ENCODE measurements around the gene LRRC8A.
A peak's percentile ranks its signal among the peaks of the same experiment; 100 is the strongest.
"Not testable (repeated sequence)": the region's sequence is repeated elsewhere in the genome, so short reads cannot be mapped to it uniquely, and the experiment has no call there.

Gene LRRC8A

DNA sequence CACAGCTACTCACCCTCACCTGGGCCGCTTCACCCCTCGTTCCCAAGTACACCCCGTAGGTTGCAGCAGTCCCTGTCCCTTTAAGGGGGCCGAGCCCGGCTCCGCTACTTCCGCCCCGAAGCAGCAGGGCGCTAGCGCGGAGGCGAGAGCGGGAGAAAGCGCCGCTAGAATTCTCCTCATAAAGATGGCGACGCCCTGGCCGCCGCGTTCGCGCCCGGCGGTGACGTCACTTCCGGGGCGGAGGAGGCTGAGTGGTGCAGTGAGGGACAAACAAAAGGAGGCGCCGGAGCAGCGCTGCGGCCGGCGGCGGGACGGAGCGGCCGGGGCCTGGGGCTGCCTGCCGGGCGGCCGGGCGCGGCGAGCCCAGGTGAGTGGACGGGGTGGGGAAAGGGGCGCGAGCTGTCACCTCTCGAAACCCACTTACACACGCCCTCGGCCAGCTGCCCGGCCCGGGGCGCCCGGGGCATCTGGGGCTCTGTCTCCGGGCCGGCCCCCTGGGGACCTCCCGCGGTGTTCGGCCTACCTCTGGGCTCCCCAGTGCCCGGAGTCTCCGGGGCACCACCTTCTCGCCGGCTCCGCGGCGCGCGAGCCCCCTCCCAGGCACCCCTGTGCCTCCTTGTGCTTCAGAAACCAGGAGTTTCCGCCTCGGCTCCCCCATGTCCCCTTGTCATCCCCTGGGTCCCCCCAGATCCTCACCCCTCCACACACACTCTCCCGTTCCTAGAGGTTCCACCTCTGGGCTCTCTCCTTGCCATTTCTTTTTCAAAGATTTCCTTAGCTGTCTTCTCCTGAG lies at the start of gene LRRC8A, which contains the start of gene KYAT1:
LRRC8A (plus strand) TSS at position 250 of the 793 bp plus-strand sequence. CDS start 25,032 bp downstream, outside the sequence.
KYAT1 (minus strand) TSS at position 67 of the 793 bp plus-strand sequence. CDS start 36,545 bp downstream, outside the sequence.
- H3K27me3 ChIP-seq (ENCODE audit: insufficient read depth, low read length): no peaks in the 10 kb centered on the region
- H3K9ac ChIP-seq (ENCODE audit: low read depth, low read length): peak within 1 kb of the TSS; percentile 96
- peak within 1 kb of the TSS; percentile 91 for H3K4me3 ChIP-seq (ENCODE audit: low read length)
- H3K4me1 ChIP-seq (ENCODE audit: insufficient read depth, low read length): peaks cover 12% of the 10 kb centered on the region; the same call in 1 of the 2 replicates
- H3K36me3 ChIP-seq (ENCODE audit: insufficient read depth, low read depth, low read length): peaks cover 32% of the 10 kb centered on the region
- H3K9me3 ChIP-seq (ENCODE audit: insufficient read depth, low read depth, low read length): no peaks in the 10 kb centered on the region
- H3K27ac ChIP-seq (ENCODE audit: low read length): peak within 1 kb of the TSS; percentile 62

DNA sequence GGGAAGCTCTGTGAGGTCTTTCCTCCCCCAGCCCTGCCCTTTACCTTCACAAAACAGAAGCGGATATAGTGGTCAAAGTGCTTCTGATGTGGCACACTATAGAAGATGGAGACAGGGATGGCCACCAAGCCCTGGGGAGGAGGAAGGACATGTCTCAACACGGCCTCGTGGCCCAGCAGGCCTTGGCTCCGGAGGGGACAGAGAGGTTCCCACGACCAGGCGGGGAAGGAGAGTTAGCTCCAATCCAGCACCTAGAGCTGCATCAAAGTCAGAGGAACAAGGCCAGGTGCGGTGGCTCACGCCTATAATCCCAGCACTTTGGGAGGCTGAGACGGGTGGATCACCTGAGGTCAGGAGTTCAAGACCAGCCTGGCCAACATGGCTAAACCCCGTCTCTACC lies 48.2 kb upstream of the LRRC8A start:
- no peaks in the 10 kb centered on the region for H3K27me3 ChIP-seq (ENCODE audit: insufficient read depth, low read length)
- 0 out of 2 replicates have a peak, but pooled peaks cover under 1% of the 10 kb centered on the region for H3K4me1 ChIP-seq (ENCODE audit: insufficient read depth, low read length)
- peaks cover 34% of the 10 kb centered on the region; the same call in 1 of the 2 replicates for H3K36me3 ChIP-seq (ENCODE audit: insufficient read depth, low read depth, low read length)
- H3K9ac ChIP-seq (ENCODE audit: low read depth, low read length): no peak overlapping the region
- H3K27ac ChIP-seq (ENCODE audit: low read length): no peak overlapping the region
- H3K4me3 ChIP-seq (ENCODE audit: low read length): no peak overlapping the region
- H3K9me3 ChIP-seq (ENCODE audit: insufficient read depth, low read depth, low read length): no peaks in the 10 kb centered on the region

DNA sequence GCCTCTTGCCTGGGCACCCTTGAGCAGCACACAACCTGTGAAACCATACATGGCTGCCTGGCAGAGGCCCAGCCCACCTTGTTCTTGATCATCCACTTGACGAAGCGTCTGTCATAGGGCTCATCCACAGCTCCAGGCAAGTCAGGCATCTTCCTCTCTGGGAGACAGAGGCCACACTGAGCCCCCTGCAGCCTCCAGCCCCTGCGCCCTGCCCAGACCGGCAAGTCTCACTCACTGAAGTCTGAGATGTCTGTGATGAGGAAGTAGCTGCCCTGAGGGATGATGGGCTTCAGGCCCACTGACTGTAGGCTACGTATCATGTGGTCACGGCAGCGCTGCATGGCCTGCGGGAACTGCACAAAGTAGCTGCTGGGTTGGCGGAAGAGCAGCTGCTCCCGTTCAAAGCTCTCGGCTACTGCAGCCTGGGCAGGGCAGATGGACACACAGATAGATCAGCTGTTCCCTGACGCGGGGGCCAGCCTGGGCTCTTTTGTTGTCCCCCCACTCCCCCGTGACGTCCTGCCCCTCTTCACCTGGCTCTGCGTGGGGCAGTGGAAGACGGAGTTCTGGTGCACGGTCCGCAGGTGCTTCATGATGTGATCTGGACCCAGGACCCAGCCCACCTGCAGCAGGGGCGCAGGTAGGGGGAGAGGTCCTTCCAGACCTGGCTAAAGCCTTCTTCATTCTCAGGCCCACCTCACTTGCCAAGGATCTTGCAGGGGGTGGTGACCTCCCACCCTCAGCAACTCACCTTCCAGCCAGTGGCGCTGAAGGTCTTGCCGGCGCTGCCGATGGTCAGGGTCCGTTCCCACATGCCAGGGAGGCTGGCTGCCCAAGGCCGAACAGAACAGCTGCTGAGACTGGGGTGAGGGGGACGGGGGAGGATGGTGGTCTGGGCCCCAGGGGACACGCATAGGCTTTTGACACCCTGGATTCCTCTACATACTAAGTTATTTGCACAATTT lies 46.4 kb upstream of the LRRC8A start:
- H3K9ac ChIP-seq (ENCODE audit: low read depth, low read length): no peak overlapping the region
- H3K36me3 ChIP-seq (ENCODE audit: insufficient read depth, low read depth, low read length): peaks cover 35% of the 10 kb centered on the region; the same call in 1 of the 2 replicates
- no peaks in the 10 kb centered on the region for H3K27me3 ChIP-seq (ENCODE audit: insufficient read depth, low read length)
- no peaks in the 10 kb centered on the region for H3K4me1 ChIP-seq (ENCODE audit: insufficient read depth, low read length)
- H3K27ac ChIP-seq (ENCODE audit: low read length): no peak overlapping the region
- no peak overlapping the region for H3K4me3 ChIP-seq (ENCODE audit: low read length)
- no peaks in the 10 kb centered on the region for H3K9me3 ChIP-seq (ENCODE audit: insufficient read depth, low read depth, low read length)

GRCh38 chr9:128836509-128837145 lies 45.3 kb upstream of the LRRC8A start:
- Histone ChIP-seq H3K9me3 (ENCODE audit: insufficient read depth, low read depth, low read length) (no peaks in the 10 kb centered on the region), H3K27ac (ENCODE audit: low read length) (no peak overlapping the region), H3K4me3 (ENCODE audit: low read length) (no peak overlapping the region), H3K4me1 (ENCODE audit: insufficient read depth, low read length) (no peaks in the 10 kb centered on the region), H3K27me3 (ENCODE audit: insufficient read depth, low read length) (no peaks in the 10 kb centered on the region), H3K36me3 (ENCODE audit: insufficient read depth, low read depth, low read length) (peaks cover 40% of the 10 kb centered on the region; the same call in 1 of the 2 replicates), H3K9ac (ENCODE audit: low read depth, low read length) (no peak overlapping the region)

- Histone ChIP-seq H3K9me3 (ENCODE audit: insufficient read depth, low read depth, low read length) (no peaks in the 10 kb centered on the region), H3K9ac (ENCODE audit: low read depth, low read length) (no peak overlapping the region), H3K36me3 (ENCODE audit: insufficient read depth, low read depth, low read length) (peaks cover 37% of the 10 kb centered on the region), H3K4me3 (ENCODE audit: low read length) (no peak overlapping the region), H3K4me1 (ENCODE audit: insufficient read depth, low read length) (no peaks in the 10 kb centered on the region), H3K27me3 (ENCODE audit: insufficient read depth, low read length) (no peaks in the 10 kb centered on the region), H3K27ac (ENCODE audit: low read length) (no peak overlapping the region)
These were observed 43.6 kb upstream of the LRRC8A start for GRCh38 chr9:128838338-128838737.

- H3K4me1 ChIP-seq (ENCODE audit: insufficient read depth, low read length): no peaks in the 10 kb centered on the region
These were observed 41.4 kb upstream of the LRRC8A start for GRCh38 chr9:128840524-128840923.

DNA sequence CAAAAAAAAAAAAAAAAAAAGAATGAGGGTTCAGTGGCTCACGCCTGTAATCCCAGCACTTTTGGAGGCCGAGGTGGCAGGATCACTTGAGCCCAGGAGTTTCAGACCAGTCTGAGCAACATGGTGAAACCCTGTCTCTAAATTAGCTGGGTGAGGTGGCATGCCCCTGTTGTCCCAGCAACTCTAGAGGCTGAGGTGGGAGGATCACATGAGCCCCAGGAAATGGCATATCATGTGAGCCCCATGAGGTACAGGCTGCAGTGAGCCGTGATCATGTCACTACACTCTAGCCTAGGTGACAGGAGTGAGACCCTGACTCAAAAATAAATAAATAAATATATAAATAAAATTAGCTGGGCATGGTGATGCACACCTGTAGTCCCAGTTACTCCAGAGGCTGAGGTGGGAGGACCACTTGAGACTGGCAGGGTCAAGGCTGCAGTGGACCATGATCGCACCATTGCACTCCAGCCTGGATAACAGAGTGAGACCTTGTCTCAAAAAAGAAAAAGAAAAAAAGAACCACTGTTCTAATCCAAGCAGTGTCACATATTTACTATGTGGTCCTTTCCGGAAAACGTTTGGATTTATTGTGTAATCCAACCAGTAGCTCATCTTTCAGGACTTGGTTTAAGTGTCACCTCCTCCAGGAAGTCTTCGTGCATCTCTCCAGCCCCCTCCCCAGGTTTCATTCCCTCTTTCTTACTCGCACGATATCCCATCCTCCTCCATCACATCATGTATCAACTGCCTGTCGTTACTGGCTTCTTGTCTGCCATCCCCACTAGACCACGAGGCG lies 40.0 kb upstream of the LRRC8A start:
- Histone ChIP-seq H3K9me3 (ENCODE audit: insufficient read depth, low read depth, low read length) (no peaks in the 10 kb centered on the region), H3K27me3 (ENCODE audit: insufficient read depth, low read length) (no peaks in the 10 kb centered on the region), H3K36me3 (ENCODE audit: insufficient read depth, low read depth, low read length) (peaks cover 22% of the 10 kb centered on the region), H3K27ac (ENCODE audit: low read length) (no peak overlapping the region), H3K4me1 (ENCODE audit: insufficient read depth, low read length) (no peaks in the 10 kb centered on the region), H3K9ac (ENCODE audit: low read depth, low read length) (no peak overlapping the region), H3K4me3 (ENCODE audit: low read length) (no peak overlapping the region)

More at GRCh38 chr9:128840524-128840923, 41.4 kb upstream of the LRRC8A start:
- H3K9me3 ChIP-seq (ENCODE audit: insufficient read depth, low read depth, low read length): no peaks in the 10 kb centered on the region
- H3K9ac ChIP-seq (ENCODE audit: low read depth, low read length): no peak overlapping the region
- no peaks in the 10 kb centered on the region for H3K27me3 ChIP-seq (ENCODE audit: insufficient read depth, low read length)
- no peak overlapping the region for H3K27ac ChIP-seq (ENCODE audit: low read length)
- peaks cover 26% of the 10 kb centered on the region for H3K36me3 ChIP-seq (ENCODE audit: insufficient read depth, low read depth, low read length)
- H3K4me3 ChIP-seq (ENCODE audit: low read length): no peak overlapping the region

- not testable (repeated sequence) for H3K4me3 ChIP-seq (ENCODE audit: low read length); H3K9ac ChIP-seq (ENCODE audit: low read depth, low read length); H3K4me1 ChIP-seq (ENCODE audit: insufficient read depth, low read length); H3K27me3 ChIP-seq (ENCODE audit: insufficient read depth, low read length); H3K27ac ChIP-seq (ENCODE audit: low read length); H3K9me3 ChIP-seq (ENCODE audit: insufficient read depth, low read depth, low read length)
- peaks cover 20% of the 10 kb centered on the region for H3K36me3 ChIP-seq (ENCODE audit: insufficient read depth, low read depth, low read length)
These were observed 38.8 kb upstream of the LRRC8A start for GRCh38 chr9:128843171-128843570.

GRCh38 chr9:128845186-128845931 lies 36.6 kb upstream of the LRRC8A start:
- H3K4me3 ChIP-seq (ENCODE audit: low read length): no peak overlapping the region
- peaks cover 15% of the 10 kb centered on the region for H3K36me3 ChIP-seq (ENCODE audit: insufficient read depth, low read depth, low read length)
- no peak overlapping the region for H3K27ac ChIP-seq (ENCODE audit: low read length)
- no peak overlapping the region for H3K9ac ChIP-seq (ENCODE audit: low read depth, low read length)
- no peaks in the 10 kb centered on the region for H3K9me3 ChIP-seq (ENCODE audit: insufficient read depth, low read depth, low read length)
- no peaks in the 10 kb centered on the region for H3K27me3 ChIP-seq (ENCODE audit: insufficient read depth, low read length)
- no peaks in the 10 kb centered on the region for H3K4me1 ChIP-seq (ENCODE audit: insufficient read depth, low read length)

- H3K27ac ChIP-seq (ENCODE audit: low read length): no peak overlapping the region
- H3K9ac ChIP-seq (ENCODE audit: low read depth, low read length): no peak overlapping the region
- no peaks in the 10 kb centered on the region for H3K4me1 ChIP-seq (ENCODE audit: insufficient read depth, low read length)
- no peaks in the 10 kb centered on the region for H3K27me3 ChIP-seq (ENCODE audit: insufficient read depth, low read length)
- H3K4me3 ChIP-seq (ENCODE audit: low read length): no peak overlapping the region
- no peaks in the 10 kb centered on the region; the same call in 1 of the 2 replicates for H3K9me3 ChIP-seq (ENCODE audit: insufficient read depth, low read depth, low read length)
- H3K36me3 ChIP-seq (ENCODE audit: insufficient read depth, low read depth, low read length): peaks cover 9% of the 10 kb centered on the region
These were observed 35.3 kb upstream of the LRRC8A start for GRCh38 chr9:128846680-128847030.

Measured in iPS-20b (cell line).